Measurements from ENCODE around the gene STAG1.

GRCh38 chr3:136409549-136409948 lies 342.6 kb downstream of the STAG1 start:
- TF ChIP-seq POLR2AphosphoS5 (IDR thresholded peaks at IDR 0.05; ENCODE audit: control insufficient read depth, insufficient read depth, low read depth, low read length): no peak
- no peak for TF ChIP-seq ZNF274 (IDR thresholded peaks at IDR 0.05; ENCODE audit: borderline replicate concordance, low read depth, low read length)
- TF ChIP-seq PRDM10 (IDR thresholded peaks at IDR 0.05; ENCODE audit: partially characterized antibody): no peak
- TF ChIP-seq ZBTB7A (IDR thresholded peaks at IDR 0.05; ENCODE audit: borderline replicate concordance, control insufficient read depth, low read depth, low read length): no peak
- no peak for TF ChIP-seq ZNF384 (IDR thresholded peaks at IDR 0.05; ENCODE audit: low read depth, low read length)
- no peak for TF ChIP-seq SETDB1 (IDR thresholded peaks at IDR 0.05; ENCODE audit: low read length)
- TF ChIP-seq CTCFL (IDR thresholded peaks at IDR 0.05; ENCODE audit: borderline replicate concordance, insufficient read depth, low read depth, low read length, poor library complexity, severe bottlenecking): no peak
- TF ChIP-seq ZNF324 (CRISPR knock-in tag; IDR thresholded peaks at IDR 0.05): no peak
- no peak for TF ChIP-seq POLR2A (conservative IDR thresholded peaks at IDR 0.05)
- no peak for TF ChIP-seq HOMEZ (CRISPR knock-in tag; IDR thresholded peaks at IDR 0.05)
- no peak for TF ChIP-seq YBX1 (IDR thresholded peaks at IDR 0.05)
- TF ChIP-seq ZNF512 (tag; IDR thresholded peaks at IDR 0.05): no peak

Data from K562 (cell line).